ENCODE data around the gene MEGF11.

GRCh38 chr15:66027268-66027805 is 226.2 kb downstream of the MEGF11 start:
- TF ChIP-seq ZNF274 (IDR thresholded peaks at IDR 0.05; ENCODE audit: low read depth, low read length) = no peak
- no peak for TF ChIP-seq YY1 (IDR thresholded peaks at IDR 0.05; ENCODE audit: insufficient read depth, insufficient read length)
